ENCODE results near the gene VPS52. TPM values are rescaled to one million over a fixed set of nuclear protein-coding genes. Genes with fewer than 3 reads are reported as not detected.

Gene VPS52
- total RNA-seq, 1 experiment from 2014 or later = 58.2 TPM

DNA sequence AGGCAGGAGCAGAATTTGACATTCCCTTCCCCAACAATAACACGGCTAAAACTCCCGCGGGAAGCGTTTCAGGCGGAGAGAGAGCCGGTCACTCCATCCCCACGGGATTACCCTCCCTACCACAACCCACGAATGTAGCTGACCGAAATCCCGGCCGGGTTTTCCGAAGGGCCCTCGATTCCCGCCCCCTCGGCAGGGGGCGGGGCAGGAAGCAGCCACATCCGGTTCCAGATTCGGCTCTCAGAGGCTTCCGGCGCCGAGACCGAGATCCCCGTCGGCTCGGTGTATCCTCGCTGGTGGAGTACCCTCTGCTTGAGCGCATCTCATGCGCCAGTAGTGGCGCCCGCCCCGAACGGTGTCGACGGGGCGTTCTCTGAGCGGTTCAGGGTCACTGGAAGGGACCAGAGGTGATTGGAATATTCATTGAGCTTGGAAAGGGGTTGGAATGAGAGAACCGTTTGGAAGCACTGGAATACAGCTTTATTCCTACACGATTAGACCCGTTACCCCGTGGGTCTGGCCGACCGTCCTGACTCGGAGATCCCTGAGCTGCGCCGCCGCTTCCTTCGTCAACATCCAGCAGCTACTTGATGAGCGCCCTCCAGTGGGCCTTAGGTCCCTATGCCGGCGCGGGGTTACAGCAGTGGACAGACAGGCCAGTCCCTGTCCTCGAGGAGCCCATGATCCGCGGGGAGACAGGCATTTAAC, 27.7 kb upstream of the VPS52 start:
- Histone ChIP-seq H3K36me3 (ENCODE audit: control insufficient read depth in 1 of 2, insufficient read depth in 2 of 2, low read length in 2 of 2) (peaks cover 8 to 9% of the 10 kb centered on the region in 2 experiments; a peak in 3 of 4 replicates), H3K4me1 (ENCODE audit: control insufficient read depth in 1 of 2, insufficient read depth in 2 of 2, low read length in 2 of 2) (peaks cover 6 to 26% of the 10 kb centered on the region in 2 experiments; a peak in 3 of 4 replicates), H3K4me3 (replicated peaks in 1 of 2; ENCODE audit: low read depth in 1 of 2, low read length in 2 of 2) (peak overlapping the region; percentile 76 to 85), H3K4me2 (ENCODE audit: low read length) (peak overlapping the region; percentile 100), H3K9ac (ENCODE audit: low read length) (peak overlapping the region; percentile 84), H3K9me3 (ENCODE audit: control insufficient read depth in 1 of 2, insufficient read depth in 1 of 2, low read depth in 1 of 2, low read length in 2 of 2) (no peaks in the 10 kb centered on the region), H4K20me1 (ENCODE audit: insufficient read depth) (no peaks in the 10 kb centered on the region), H3K9me2 (ENCODE audit: insufficient read depth) (no peaks in the 10 kb centered on the region), H3K27ac (ENCODE audit: low read depth, low read length) (peak overlapping the region; percentile 96), H3K27me3 (ENCODE audit: insufficient read depth, low read length) (no peaks in the 10 kb centered on the region), H2AFZ (ENCODE audit: low read depth, low read length, poor library complexity, severe bottlenecking) (no peak overlapping the region), H3K79me2 (ENCODE audit: insufficient read depth, low read length) (peaks cover 21% of the 10 kb centered on the region)
- ATAC-seq (peak; percentile 65), DNase-seq (ENCODE audit: low read depth, low spot score) (peak; percentile 80)
- BruUV-seq (replicated peaks) = TSS peak; percentile 88
- POLR2A ChIA-PET = interaction anchor here (0.8 to 1.6 kb wide), 8 partner anchors 9 to 155 kb away, joined by 3 to 13 read pairs (median 4); partner anchors contain the start of genes B3GALT4, PFDN6, RPS18 and VPS52
- CTCF ChIA-PET = interaction anchor here (0.9 to 1.6 kb wide), 6 partner anchors 10 to 139 kb away, joined by 3 to 11 read pairs (median 6); partner anchors contain the start of genes B3GALT4, PFDN6, WDR46 and ZBTB22
- RAD21 ChIA-PET (ENCODE audit: low non-redundant PET in 1 of 2, low total read pairs in 2 of 2, uncharacterized antibody in 2 of 2, unreplicated experiment in 2 of 2) = interaction anchor here in 1 of 2 experiments (0.8 kb wide), 1 partner anchor 19 kb away, joined by 3 read pairs; the partner anchor contains the start of gene ZBTB22
- intact Hi-C loops (cut with micrococcal nuclease) = loop anchor here (2.0 to 5.0 kb wide), 3 partner anchors 15 to 128 kb away; partner anchors contain the start of genes PHF1 and TAPBP
- TF ChIP-seq RAD21 (IDR thresholded peaks at IDR 0.05; ENCODE audit: low read depth) (no peak), ZNF274 (IDR thresholded peaks at IDR 0.05; ENCODE audit: low read depth, low read length) (no peak), YY1 (IDR thresholded peaks at IDR 0.05; ENCODE audit: extremely low read depth, insufficient replicate concordance, low read depth, low read length) (peak; percentile 51), POLR2AphosphoS5 (IDR thresholded peaks at IDR 0.05; ENCODE audit: low read depth, low read length) (peak; percentile 92), EZH2 (IDR thresholded peaks at IDR 0.05) (no peak), POLR2A (IDR thresholded peaks at IDR 0.05; ENCODE audit: borderline replicate concordance, extremely low read depth, insufficient read depth, insufficient read length) (peak; percentile 80), SRF (IDR thresholded peaks at IDR 0.05; ENCODE audit: low read depth) (no peak), CEBPB (IDR thresholded peaks at IDR 0.05; ENCODE audit: low read depth) (no peak), TCF7L2 (IDR thresholded peaks at IDR 0.05; ENCODE audit: borderline replicate concordance, extremely low read depth, insufficient read depth, insufficient read length) (no peak), SIN3A (IDR thresholded peaks at IDR 0.05; ENCODE audit: low read depth) (no peak), FOSL1 (IDR thresholded peaks at IDR 0.05; ENCODE audit: low read depth) (no peak), EGR1 (IDR thresholded peaks at IDR 0.05; ENCODE audit: low read depth) (no peak), ATF3 (IDR thresholded peaks at IDR 0.05) (no peak), CBX3 (IDR thresholded peaks at IDR 0.05; ENCODE audit: low read depth) (no peak), ZFX (IDR thresholded peaks at IDR 0.05) (no peak), CTCF (IDR thresholded peaks at IDR 0.05 in 2 of 3, conservative IDR thresholded peaks at IDR 0.05 in 1 of 3; ENCODE audit: borderline replicate concordance in 1 of 3, insufficient read depth in 1 of 3, low read depth in 2 of 3, low read length in 2 of 3) (peak in 2 of 3 experiments; percentile 80 to 86; a peak in 4 of 6 replicates), EZH2phosphoT487 (IDR thresholded peaks at IDR 0.05; ENCODE audit: borderline replicate concordance) (no peak), MAX (IDR thresholded peaks at IDR 0.05) (no peak)
- TF ChIP-seq, protein P1, sequence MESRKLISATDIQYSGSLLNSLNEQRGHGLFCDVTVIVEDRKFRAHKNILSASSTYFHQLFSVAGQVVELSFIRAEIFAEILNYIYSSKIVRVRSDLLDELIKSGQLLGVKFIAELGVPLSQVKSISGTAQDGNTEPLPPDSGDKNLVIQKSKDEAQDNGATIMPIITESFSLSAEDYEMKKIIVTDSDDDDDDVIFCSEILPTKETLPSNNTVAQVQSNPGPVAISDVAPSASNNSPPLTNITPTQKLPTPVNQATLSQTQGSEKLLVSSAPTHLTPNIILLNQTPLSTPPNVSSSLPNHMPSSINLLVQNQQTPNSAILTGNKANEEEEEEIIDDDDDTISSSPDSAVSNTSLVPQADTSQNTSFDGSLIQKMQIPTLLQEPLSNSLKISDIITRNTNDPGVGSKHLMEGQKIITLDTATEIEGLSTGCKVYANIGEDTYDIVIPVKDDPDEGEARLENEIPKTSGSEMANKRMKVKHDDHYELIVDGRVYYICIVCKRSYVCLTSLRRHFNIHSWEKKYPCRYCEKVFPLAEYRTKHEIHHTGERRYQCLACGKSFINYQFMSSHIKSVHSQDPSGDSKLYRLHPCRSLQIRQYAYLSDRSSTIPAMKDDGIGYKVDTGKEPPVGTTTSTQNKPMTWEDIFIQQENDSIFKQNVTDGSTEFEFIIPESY (IDR thresholded peaks at IDR 0.05; ENCODE audit: extremely low read depth, insufficient replicate concordance, low read length) = no peak

All from HCT116 (cell line).